ENCODE measurements around the gene PKNOX2. TPM values are rescaled to one million over a fixed set of nuclear protein-coding genes. Genes with fewer than 3 reads are reported as not detected.

PKNOX2 gene
- total RNA-seq, 2 experiments from 2014 or later: not detected

- ChIA-PET CTCF (ENCODE audit: unreplicated experiment) (no interaction called here), POLR2A (interaction anchor here (0.9 kb wide), 1 partner anchor 9 kb away, joined by 3 read pairs; no protein-coding TSS in a partner anchor)
- BruUV-seq (replicated peaks): no TSS peak
- H3K9me2 ChIP-seq (ENCODE audit: insufficient read depth, low read length): no peaks in the 10 kb centered on the region
- H3K4me3 ChIP-seq (ENCODE audit: low read depth, low read length, poor library complexity, severe bottlenecking): no peak overlapping the region
- no peaks in the 10 kb centered on the region for H3K36me3 ChIP-seq (ENCODE audit: insufficient read depth, low read length)
- no peaks in the 10 kb centered on the region for H3K9me3 ChIP-seq (ENCODE audit: low read length)
- H3K27ac ChIP-seq (ENCODE audit: low read depth, low read length, poor library complexity, severe bottlenecking): no peak overlapping the region
- TF ChIP-seq EZH2phosphoT487 (IDR thresholded peaks at IDR 0.05; ENCODE audit: borderline replicate concordance, low read depth, low read length): no peak
- no peak for TF ChIP-seq CTCF (conservative IDR thresholded peaks at IDR 0.05; ENCODE audit: low read length)
- H3K79me2 ChIP-seq (ENCODE audit: insufficient read depth, low read depth, low read length): no peaks in the 10 kb centered on the region
- no peak for DNase-seq (ENCODE audit: low spot score)
- H4K20me1 ChIP-seq (ENCODE audit: insufficient read depth, low read length): no peaks in the 10 kb centered on the region
- H3K4me1 ChIP-seq (ENCODE audit: insufficient read depth, low read length, poor library complexity, severe bottlenecking): no peaks in the 10 kb centered on the region
- no peak overlapping the region for H3K4me2 ChIP-seq (ENCODE audit: low read length)
- no peak overlapping the region for H2AFZ ChIP-seq (ENCODE audit: low read length)
- intact Hi-C loops (cut with micrococcal nuclease; ENCODE audit: unreplicated experiment): no loop called here
Measured at GRCh38 chr11:125132071-125132470, 32.5 kb upstream of the PKNOX2 start.

GRCh38 chr11:125132596-125132995 lies 32.0 kb upstream of the PKNOX2 start:
- no peak for DNase-seq (ENCODE audit: low spot score)
- Histone ChIP-seq H3K79me2 (ENCODE audit: insufficient read depth, low read depth, low read length) (no peaks in the 10 kb centered on the region), H4K20me1 (ENCODE audit: insufficient read depth, low read length) (no peaks in the 10 kb centered on the region), H3K36me3 (ENCODE audit: insufficient read depth, low read length) (no peaks in the 10 kb centered on the region), H2AFZ (ENCODE audit: low read length) (no peak overlapping the region), H3K27ac (ENCODE audit: low read depth, low read length, poor library complexity, severe bottlenecking) (no peak overlapping the region), H3K9me2 (ENCODE audit: insufficient read depth, low read length) (no peaks in the 10 kb centered on the region), H3K9me3 (ENCODE audit: low read length) (no peaks in the 10 kb centered on the region), H3K4me1 (ENCODE audit: insufficient read depth, low read length, poor library complexity, severe bottlenecking) (no peaks in the 10 kb centered on the region), H3K4me3 (ENCODE audit: low read depth, low read length, poor library complexity, severe bottlenecking) (no peak overlapping the region), H3K4me2 (ENCODE audit: low read length) (no peak overlapping the region)
- no peak for TF ChIP-seq EZH2phosphoT487 (IDR thresholded peaks at IDR 0.05; ENCODE audit: borderline replicate concordance, low read depth, low read length)
- no peak for TF ChIP-seq CTCF (conservative IDR thresholded peaks at IDR 0.05; ENCODE audit: low read length)
- ChIA-PET CTCF (ENCODE audit: unreplicated experiment) (no interaction called here), POLR2A (interaction anchor here (0.9 to 1.1 kb wide), 2 partner anchors 8 to 176 kb away, joined by 3 read pairs; no protein-coding TSS in a partner anchor)
- intact Hi-C loops (cut with micrococcal nuclease; ENCODE audit: unreplicated experiment): no loop called here
- BruUV-seq (replicated peaks): no TSS peak

GRCh38 chr11:125136001-125136400 lies 28.6 kb upstream of the PKNOX2 start:
- CTCF ChIA-PET (ENCODE audit: unreplicated experiment): no interaction called here

More at GRCh38 chr11:125136001-125136400, 28.6 kb upstream of the PKNOX2 start:
- no TSS peak for BruUV-seq (replicated peaks)
- Histone ChIP-seq H4K20me1 (ENCODE audit: insufficient read depth, low read length) (no peaks in the 10 kb centered on the region), H3K36me3 (ENCODE audit: insufficient read depth, low read length) (no peaks in the 10 kb centered on the region), H3K4me2 (ENCODE audit: low read length) (no peak overlapping the region), H3K27ac (ENCODE audit: low read depth, low read length, poor library complexity, severe bottlenecking) (no peak overlapping the region), H3K79me2 (ENCODE audit: insufficient read depth, low read depth, low read length) (no peaks in the 10 kb centered on the region), H3K4me3 (ENCODE audit: low read depth, low read length, poor library complexity, severe bottlenecking) (no peak overlapping the region), H3K4me1 (ENCODE audit: insufficient read depth, low read length, poor library complexity, severe bottlenecking) (no peaks in the 10 kb centered on the region), H3K9me3 (ENCODE audit: low read length) (no peaks in the 10 kb centered on the region), H3K9me2 (ENCODE audit: insufficient read depth, low read length) (no peaks in the 10 kb centered on the region), H2AFZ (ENCODE audit: low read length) (no peak overlapping the region)
- DNase-seq (ENCODE audit: low spot score): no peak
- intact Hi-C loops (cut with micrococcal nuclease; ENCODE audit: unreplicated experiment): no loop called here
- TF ChIP-seq CTCF (conservative IDR thresholded peaks at IDR 0.05; ENCODE audit: low read length): no peak
- TF ChIP-seq EZH2phosphoT487 (IDR thresholded peaks at IDR 0.05; ENCODE audit: borderline replicate concordance, low read depth, low read length): no peak
- POLR2A ChIA-PET: interaction anchor here (0.7 kb wide), 1 partner anchor 182 kb away, joined by 3 read pairs; no protein-coding TSS in a partner anchor

Measured in OCI-LY7 (cell line).